HG03354 (cell line): ENCODE results near the gene LMCD1.

ENCODE experiments used
- ATAC-seq: cut with Tn5 transposase; IDR thresholded peaks from one replicate; pipeline ENCODE4 v1.9.1; 2021; ENCODE audit warnings: mild to moderate bottlenecking; ENCODE audit not compliant: unreplicated experiment, poor library complexity, severe bottlenecking

The LMCD1 gene

DNA sequence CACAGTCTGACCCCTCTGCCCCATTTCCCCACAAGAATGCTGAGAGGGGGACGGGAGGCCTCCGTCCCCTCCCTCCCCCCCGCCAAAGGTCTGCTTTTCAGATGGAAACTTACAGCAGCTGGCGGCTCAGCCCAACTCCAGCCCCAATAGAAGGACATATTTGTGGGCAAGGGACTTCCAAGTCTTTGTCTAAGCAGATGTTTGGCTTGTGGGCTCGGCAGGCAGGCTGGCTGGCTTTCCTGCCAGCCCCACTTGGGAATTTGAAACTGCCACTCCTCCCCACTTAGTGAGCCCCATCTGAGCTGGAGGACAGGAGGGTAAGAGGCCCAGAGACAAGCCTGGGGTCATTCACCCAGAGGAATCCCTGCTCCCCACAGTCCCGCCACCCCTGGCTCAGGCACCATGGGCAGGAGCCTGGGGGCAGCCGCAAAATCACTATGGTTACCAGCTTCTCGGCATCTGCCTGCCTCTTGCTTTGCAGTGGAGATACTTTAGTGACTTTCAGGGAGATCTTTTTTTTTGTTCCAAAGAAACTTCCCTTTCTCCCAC lies 53.6 kb downstream of the LMCD1 start:
- no peak for ATAC-seq

DNA sequence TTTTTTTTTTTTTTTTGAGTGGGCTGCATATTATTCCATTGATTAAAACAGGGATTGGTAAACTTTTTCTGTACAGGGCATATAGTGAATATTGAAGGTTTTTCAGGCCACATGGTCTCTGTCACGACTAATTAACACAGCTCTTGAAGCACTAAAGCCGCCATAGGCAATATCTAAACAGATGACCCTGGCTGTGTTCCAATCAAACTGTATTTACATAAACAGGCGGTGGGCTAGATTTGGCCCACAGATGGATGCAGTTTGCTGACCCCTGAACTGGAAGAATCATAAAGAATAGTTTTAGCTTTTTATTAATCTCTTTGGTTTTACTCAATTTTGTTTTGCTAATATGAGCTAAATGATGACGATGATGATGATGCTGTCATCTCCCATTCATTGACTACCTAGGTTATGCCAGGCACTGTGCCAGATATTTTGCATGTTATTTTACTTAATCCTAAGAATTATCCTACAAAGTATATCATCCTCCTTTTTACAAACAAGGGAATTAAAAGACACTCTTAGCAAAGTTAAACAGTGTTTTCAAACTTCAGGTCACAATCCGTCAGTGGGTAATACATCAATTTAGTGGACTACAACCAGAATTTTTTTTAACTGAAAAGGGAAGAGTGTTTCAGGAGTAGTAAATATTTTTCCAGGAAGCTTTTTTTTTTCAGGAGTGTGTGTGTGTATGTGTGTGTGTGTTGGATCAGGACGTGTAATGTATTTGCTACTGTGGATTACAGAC lies 54.3 kb downstream of the LMCD1 start:
- ATAC-seq = no peak

DNA sequence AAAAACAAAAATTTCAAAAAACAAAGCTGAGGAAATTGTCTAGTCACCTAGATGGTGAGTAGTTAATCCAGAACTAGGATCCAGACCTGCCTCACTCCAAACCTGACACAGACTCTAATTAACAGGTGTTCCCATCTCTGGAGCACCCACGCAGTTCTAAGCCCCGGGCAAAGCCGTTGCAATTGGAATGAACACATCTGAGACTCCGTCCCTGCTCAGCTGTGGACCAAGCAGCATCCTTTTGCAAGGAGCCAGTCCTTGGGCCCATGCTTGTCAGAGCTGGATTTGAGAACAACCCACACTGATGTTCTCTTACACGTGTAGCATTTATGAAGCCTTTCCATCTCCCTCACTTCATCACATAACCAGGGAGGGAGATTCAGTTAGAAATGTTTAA lies 54.8 kb downstream of the LMCD1 start:
- ATAC-seq = no peak

DNA sequence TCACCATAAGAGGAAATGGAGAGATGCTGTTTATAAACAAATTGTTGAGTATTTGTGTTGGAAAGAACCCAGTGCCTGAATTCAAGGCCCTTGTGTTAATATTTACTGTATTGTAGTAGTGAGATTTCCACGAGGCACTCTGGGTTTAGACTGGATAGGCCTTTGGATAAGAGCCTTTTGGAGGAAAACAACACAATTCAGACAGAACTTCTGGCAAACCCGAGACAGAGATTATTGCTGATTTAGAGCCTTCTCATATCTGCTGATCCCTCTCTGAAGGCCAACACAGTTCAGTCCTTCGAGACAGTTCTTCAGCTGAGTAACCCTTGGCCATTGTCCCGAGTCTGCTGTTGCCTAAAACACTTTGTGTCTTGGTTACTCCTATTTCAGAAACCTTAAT lies 55.7 kb downstream of the LMCD1 start:
- no peak for ATAC-seq

DNA sequence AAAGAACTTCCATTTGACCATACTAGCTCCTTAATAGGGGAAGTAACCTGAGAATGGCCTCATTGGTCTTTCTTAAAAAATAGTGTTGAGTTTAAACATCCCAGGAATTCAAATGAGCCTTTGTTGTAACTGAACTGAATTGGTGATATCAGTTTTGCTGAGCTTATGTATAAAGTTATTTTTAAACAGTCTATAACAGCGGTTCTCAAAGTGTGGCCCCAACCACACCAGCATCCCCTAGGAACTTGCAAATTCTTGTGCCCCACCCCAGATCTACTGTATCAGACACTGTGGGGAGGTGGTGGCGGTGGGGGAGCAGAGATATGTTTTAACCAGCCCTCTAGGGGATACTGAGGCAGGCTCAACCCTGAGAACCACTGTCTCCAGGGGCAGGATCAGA lies 57.0 kb downstream of the LMCD1 start:
- ATAC-seq = no peak

DNA sequence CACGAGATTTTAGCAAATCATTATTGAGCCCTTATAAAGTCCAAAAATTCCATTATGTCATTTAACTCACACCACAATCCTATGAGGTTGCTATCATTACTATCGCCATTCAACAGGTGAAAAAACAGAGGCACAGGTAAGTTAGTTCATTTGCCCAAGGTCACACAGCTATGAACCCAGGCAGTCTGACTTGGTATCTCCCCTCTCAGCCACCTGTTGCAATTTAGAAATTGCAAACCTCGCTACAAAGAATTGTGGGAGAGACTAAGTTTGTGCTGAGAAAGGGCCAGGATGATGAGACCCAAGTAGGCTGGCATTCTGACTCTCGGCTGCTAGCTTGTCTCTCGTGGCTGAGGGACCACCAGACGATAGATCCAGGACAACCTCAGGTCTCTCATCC lies 57.7 kb downstream of the LMCD1 start:
- no peak for ATAC-seq

DNA sequence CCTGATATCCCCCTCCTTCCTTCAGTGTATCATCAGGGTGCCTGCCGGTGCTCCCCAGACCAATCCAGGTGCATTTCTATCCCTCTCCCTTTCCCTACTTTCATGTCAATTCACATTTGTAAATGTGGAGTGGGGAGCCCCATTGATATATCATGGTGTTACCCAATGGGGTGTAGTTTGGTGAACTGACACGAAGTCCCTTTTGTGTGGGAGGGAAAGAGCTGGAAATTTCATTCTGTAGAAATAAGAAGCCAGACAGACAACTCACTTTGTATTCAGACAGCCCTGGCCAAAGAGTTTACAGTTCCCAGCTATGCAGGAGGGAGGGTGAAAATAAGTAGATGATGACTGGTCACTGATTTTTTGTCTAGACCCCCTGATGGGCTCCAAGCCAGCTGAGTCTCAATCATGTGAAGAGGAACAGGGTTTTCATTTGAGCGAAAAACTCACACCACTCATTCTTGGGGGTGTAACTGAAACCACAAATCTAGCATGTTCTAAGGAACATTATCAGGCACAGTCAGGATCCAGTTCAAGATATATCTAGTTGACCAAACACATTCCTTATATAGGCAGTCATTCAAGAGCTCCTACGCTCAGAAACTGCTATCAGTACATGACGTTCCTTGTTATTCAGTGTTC lies 58.9 kb downstream of the LMCD1 start:
- ATAC-seq = no peak

DNA sequence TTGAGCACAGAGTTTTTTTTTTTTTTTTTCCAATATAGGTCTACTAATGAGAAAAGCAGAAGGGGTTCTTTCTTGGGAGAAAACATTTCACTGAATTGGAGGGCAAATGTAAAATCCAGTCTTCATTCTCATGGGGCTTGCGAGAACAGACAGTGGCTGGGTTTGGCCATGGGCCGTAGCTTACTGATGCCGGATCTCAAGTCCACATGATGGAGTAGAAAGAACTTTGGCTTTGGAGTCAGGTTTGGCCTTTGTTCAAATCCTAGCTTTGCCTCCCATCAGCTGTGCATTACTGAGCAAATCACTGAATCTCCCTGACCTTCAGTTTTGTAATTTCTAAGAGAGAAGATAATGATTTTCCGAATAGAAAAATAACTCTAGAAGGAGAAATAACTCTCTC lies 59.7 kb downstream of the LMCD1 start:
- ATAC-seq = no peak

DNA sequence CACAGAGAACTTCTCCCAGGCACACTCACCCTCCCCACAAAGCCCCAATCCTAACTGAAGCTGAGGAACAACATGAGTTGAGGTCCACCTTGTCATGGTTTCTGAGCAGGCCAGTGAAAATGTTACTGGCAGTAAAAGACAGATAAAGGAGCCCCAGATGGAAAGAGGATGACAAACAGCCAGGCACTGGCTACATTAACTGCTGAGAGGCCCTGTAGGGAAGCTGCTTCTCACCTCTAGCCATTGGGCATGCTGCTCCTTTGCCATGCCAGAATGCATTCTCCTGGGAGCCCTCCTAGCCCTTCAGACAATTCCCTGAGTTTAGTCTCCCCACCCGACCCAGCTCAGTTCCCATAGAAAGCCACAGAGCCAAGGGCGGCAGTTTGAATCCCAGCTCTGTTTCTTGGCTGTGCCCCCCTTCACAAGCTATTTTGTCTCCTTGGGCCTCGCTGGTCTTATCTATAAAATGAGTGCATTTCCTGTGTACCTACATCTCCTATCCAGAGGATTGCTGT lies 60.5 kb downstream of the LMCD1 start:
- ATAC-seq = no peak

DNA sequence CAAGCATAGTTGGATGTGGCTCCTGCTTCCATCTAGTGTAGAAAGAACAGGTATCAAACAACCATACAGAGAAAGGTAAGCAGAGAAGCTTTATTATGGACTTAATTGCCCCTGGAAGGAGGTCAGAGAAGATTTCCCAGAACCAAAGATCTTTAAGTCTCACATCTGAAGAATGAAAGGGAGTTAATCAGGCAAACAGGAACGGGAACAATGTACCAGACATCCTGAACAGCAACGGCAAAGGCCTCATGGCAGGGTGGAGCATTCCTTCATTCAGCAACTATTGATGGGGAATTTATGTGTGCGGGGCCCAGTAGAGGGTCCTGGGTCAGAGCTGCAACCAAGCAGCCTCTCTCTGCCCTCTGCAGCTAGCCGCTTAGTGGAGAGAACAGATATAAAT lies 61.5 kb downstream of the LMCD1 start:
- no peak for ATAC-seq

DNA sequence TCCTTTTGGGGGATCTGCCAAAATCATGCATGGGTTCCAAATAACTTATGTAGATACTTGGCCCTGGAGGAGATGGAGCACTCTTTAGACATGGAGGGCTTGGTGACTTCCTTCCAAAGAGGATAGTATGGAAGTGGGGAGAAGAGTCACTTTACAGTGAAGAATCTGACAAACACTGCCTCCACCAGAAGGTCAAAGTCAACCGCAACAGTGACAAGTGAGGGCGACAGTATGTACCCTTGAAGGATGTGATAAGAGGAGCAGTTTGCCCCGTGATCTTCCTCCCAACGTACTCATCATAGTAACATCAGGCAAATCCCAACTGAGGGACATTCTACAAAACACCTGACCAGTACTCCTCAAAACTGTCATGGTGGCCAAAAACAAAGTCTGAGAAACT lies 62.0 kb downstream of the LMCD1 start:
- ATAC-seq = no peak

DNA sequence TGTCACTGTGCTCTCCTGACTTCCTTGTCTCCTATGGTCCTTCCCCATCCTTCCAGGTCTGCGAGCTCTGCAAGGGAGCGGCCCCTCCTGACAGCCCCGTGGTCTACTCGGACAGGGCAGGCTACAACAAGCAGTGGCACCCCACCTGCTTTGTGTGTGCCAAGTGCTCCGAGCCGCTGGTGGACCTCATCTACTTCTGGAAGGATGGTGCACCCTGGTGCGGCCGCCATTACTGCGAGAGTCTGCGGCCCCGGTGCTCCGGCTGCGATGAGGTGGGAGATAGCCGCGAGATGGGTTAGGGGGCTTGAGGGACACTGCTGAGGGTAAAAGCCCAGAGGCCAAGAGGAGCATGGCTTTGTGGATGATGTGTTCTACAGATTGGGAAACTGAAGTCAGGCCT lies 63.8 kb downstream of the LMCD1 start:
- ATAC-seq = no peak

DNA sequence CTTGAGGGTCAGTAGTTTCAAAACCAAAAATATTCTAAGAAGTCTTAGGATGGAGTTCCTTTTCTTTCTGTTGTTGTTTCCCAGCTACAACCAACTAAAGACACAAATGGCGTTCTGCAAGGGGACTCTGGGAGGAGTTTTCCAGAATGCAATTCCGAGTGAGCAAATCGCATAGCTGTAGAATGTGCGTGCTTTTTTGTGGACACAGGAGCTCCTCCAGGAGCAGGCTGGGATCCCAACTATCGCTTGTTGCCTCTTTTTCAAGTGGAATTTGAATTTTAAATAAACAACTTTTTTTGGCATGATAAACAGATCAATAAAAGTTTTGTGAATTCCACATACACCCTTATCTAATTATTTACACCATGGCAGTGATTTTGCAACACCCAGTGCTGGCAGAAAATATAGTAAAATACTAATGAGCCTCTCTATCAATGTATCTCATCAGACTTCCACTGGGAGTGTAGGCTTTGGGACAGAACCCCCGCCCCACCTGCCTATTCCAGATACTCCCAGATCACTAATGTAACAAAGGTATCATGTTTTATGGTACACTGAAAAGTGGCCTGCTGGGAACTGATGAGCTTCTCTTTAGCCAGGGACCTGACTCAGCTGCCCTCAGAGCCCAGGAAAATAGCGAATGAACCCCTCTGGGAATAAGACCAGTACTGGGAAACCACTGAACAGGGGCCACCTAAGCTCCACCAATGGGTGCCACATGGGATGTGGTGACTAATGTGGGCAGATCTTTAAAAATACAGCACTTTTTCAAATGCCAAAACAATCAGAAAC lies 66.4 kb downstream of the LMCD1 start:
- no peak for ATAC-seq

DNA sequence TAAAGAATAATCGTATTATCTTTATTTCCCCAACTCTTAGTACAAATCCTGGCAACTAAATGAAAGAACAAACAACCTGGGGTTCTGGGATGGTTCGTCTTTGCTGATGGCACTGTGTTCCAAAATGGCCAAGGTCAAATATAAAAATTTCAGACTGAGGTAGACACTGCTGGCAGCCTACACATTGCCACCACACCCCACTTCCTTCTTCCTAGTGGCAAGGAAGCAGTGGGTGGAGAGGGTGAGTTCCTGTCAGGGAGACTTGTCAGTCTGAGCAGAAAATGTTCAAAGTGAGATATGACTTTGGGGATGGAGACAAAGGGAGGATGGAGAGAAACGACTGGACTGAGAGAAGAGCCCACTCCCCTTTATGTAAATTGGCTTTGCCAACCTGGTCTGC lies 69.6 kb downstream of the LMCD1 start:
- ATAC-seq = no peak

DNA sequence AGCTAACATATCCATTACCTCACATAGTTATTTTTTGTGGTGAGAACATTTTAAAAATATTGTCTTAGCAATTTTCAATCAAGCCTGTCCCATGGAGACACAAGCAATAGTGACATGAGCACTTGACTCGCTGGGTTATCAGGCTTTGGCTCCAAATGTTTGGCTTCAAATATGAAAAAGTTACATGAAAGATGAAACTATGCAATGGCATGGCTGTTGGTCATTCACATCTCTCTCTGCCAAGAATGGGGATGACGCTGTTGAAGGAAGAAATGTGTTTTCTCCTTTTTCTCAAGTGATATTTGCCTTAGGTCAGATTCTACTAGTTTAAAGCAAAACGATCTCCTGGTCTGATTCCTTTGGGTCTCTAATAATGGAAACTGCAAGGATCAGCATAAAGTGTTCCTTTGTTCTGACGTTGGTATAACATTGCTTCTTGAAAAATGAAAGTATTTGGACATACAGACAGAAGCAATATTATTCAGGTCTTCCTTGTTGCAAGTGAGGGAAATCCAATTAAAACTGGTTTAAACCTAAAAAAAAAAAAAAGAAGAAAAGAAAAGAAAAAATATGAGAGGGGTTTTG lies 71.8 kb downstream of the LMCD1 start:
- no peak for ATAC-seq

DNA sequence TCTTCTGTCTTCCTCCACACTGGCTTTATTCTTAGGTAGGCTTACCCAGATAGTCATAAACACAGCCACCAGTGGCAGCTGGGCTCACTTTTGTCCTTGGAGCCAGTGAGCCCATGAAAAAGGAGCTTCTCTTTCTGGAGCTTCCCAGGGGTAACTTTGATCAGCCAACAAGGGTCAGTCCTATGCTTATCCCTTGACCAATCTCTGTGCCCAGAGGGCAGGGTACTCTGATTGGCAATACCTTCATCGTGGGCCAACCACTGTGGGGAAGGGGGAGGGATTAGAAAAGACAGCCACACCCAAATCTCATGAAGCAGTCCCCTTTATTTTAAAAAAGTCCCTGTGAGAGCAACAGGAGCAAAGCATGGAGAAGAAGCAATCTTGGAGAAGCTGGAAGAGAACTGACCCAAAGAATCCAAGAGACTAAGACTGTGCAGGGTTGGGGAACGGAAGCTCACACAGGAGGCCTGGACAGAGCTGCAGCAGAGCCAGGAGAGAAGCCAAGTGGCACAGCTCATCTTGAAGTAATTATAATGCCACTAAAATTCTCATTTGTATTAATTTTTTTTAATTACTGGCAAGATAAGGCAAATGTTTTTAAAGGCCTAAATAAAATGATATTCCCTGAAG lies 72.5 kb downstream of the LMCD1 start:
- no peak for ATAC-seq

DNA sequence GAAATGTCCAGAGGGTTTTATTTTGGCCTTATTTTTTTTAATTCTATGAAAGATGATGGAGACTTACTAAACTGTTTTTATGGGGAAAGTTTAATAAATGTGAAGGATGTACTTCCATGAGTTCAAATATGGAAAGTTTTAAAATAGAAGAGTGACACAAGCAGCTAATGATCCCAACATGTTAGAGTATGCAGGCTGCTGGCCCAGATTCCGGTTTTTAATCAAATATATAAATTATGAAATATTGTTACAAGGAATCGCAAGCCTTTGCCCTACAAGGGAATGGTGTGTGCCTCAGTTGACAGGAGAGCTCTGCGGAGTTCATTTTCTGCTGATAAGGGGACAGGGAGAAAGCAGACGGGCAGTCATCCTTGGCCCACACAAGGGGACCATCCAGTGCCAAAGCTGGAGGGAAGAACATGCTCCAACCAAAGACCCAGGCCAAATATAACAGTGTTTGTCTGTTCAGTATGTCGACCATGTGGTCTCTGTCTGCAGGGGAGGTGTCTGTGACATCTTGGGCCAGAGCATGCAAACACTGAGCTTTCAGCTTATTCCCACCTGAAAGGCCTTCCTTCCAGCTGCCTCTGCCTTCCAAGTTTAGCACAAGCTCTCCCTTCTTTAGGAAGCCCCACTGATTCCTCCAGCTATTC lies 73.2 kb downstream of the LMCD1 start:
- ATAC-seq = no peak

DNA sequence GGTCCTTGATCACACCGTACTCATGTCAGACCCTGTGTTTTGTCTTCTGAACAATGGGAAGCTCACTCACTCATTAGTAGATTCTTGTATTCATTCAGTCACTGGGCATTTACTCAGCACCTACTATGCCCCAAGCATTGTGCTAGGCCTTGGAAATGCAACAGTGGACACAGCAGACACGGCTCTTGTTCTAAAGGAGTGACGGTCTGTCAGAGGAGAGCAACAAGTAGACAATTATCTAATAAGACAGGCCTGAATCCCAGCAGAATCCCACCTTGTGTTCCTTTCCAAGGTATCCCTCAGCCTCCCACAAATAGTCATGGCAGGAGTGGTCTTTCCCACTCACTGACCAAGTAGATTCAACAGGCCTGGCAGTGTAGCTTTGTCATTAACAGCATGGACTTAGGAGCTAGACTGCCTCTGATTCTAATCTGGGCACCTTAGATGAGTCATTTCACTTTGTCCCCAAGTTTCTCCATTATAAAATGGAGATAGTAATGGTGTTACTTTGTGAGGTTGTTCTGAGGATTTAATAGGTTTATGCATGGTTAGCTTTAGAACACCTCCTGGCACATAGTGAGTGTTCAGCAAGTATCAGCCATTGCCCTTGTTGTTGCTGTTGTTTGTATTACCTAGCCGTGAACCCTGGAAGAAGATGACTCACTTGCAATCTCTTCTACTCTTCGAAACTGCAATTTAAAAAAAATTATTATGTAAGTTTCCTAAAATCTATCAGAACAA lies 73.9 kb downstream of the LMCD1 start:
- no peak for ATAC-seq

DNA sequence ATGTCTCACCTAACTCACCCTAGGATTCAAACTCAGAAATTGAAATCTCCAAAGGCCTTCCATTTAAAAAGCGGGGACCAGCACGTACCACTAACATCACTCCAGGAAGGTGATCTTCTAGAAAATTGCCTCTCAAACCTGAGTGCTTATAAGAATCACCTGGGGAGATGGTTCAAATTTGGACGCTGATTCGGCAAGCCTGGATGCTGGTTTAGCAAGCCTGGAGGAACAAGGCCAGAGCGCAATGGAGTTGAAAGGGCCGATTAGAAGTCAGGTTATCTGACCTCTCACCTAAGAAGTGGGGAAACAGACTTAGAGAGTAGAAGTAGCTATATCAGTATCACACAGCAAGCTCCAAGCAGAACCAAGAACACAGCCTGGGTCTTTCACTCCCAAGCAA lies 74.8 kb downstream of the LMCD1 start:
- no peak for ATAC-seq
